GM18858 (cell line): Measurements from ENCODE around the gene ZNF618.

Experiments used
- ATAC-seq: cut with Tn5 transposase; IDR thresholded peaks from one replicate; pipeline ENCODE4 v1.9.1; 2021; ENCODE audit not compliant: unreplicated experiment

The ZNF618 gene

GRCh38 chr9:114053246-114054005 lies 177.3 kb downstream of the ZNF618 start:
- no peak for ATAC-seq

- ATAC-seq, result no peak
Observed at GRCh38 chr9:114054191-114054690, 178.1 kb downstream of the ZNF618 start.

GRCh38 chr9:114055061-114055460 lies 179.0 kb downstream of the ZNF618 start:
- ATAC-seq, result no peak

- no peak for ATAC-seq
Observed at GRCh38 chr9:114055894-114056293, 179.8 kb downstream of the ZNF618 start.

GRCh38 chr9:114056527-114056926 lies 180.4 kb downstream of the ZNF618 start:
- no peak for ATAC-seq

GRCh38 chr9:114057161-114057885 lies 181.2 kb downstream of the ZNF618 start:
- no peak for ATAC-seq

GRCh38 chr9:114058688-114059046 lies 182.6 kb downstream of the ZNF618 start:
- no peak for ATAC-seq

- no peak for ATAC-seq
Observed at GRCh38 chr9:114059047-114059803, 183.1 kb downstream of the ZNF618 start.

GRCh38 chr9:114060070-114060469 lies 184.0 kb downstream of the ZNF618 start:
- ATAC-seq, result no peak

GRCh38 chr9:114060711-114061110 lies 184.6 kb downstream of the ZNF618 start:
- ATAC-seq, result no peak

- no peak for ATAC-seq
Observed at GRCh38 chr9:114061292-114061691, 185.2 kb downstream of the ZNF618 start.

GRCh38 chr9:114061830-114062474 lies 185.8 kb downstream of the ZNF618 start:
- ATAC-seq, result no peak

GRCh38 chr9:114065304-114065703 lies 189.2 kb downstream of the ZNF618 start:
- no peak for ATAC-seq

GRCh38 chr9:114069476-114070187 lies 193.5 kb downstream of the ZNF618 start:
- ATAC-seq, result no peak

GRCh38 chr9:114070188-114071103 lies 194.3 kb downstream of the ZNF618 start:
- no peak for ATAC-seq

GRCh38 chr9:114071197-114071795 lies 195.2 kb downstream of the ZNF618 start:
- no peak for ATAC-seq

- no peak for ATAC-seq
Observed at GRCh38 chr9:114072184-114073140, 196.4 kb downstream of the ZNF618 start.

GRCh38 chr9:114075602-114076001 lies 199.5 kb downstream of the ZNF618 start:
- no peak for ATAC-seq
